HL-60 (cell line): Measurements from ENCODE around the gene NAT14.

ENCODE experiments used
- CTCF ChIP-seq: IDR thresholded peaks from one replicate; pipeline ENCODE4 v1.5.1; 2011; ENCODE audit warnings: low read length, control low read depth, inconsistent platforms; ENCODE audit not compliant: insufficient read depth
- GABPA ChIP-seq: IDR thresholded peaks from 2 replicates; pipeline ENCODE4 v1.6.1; 2012; ENCODE audit warnings: low read depth
- POLR2AphosphoS5 ChIP-seq: IDR thresholded peaks from 2 replicates; pipeline ENCODE4 v1.6.1; 2012; ENCODE audit warnings: low read depth
- SPI1 ChIP-seq: IDR thresholded peaks from 2 replicates; pipeline ENCODE4 v1.6.1; 2012; ENCODE audit warnings: low read depth, mild to moderate bottlenecking, borderline replicate concordance
- TF ChIP-seq, protein P1 (sequence below): IDR thresholded peaks from 2 replicates; pipeline ENCODE4 v1.6.1; 2012; ENCODE audit warnings: low read depth; ENCODE audit not compliant: insufficient replicate concordance

GRCh38 chr19:55460670-55461258 is 24.2 kb upstream of the NAT14 start:
- TF ChIP-seq CTCF: no peak
- TF ChIP-seq POLR2AphosphoS5: no peak
- TF ChIP-seq, protein P1, sequence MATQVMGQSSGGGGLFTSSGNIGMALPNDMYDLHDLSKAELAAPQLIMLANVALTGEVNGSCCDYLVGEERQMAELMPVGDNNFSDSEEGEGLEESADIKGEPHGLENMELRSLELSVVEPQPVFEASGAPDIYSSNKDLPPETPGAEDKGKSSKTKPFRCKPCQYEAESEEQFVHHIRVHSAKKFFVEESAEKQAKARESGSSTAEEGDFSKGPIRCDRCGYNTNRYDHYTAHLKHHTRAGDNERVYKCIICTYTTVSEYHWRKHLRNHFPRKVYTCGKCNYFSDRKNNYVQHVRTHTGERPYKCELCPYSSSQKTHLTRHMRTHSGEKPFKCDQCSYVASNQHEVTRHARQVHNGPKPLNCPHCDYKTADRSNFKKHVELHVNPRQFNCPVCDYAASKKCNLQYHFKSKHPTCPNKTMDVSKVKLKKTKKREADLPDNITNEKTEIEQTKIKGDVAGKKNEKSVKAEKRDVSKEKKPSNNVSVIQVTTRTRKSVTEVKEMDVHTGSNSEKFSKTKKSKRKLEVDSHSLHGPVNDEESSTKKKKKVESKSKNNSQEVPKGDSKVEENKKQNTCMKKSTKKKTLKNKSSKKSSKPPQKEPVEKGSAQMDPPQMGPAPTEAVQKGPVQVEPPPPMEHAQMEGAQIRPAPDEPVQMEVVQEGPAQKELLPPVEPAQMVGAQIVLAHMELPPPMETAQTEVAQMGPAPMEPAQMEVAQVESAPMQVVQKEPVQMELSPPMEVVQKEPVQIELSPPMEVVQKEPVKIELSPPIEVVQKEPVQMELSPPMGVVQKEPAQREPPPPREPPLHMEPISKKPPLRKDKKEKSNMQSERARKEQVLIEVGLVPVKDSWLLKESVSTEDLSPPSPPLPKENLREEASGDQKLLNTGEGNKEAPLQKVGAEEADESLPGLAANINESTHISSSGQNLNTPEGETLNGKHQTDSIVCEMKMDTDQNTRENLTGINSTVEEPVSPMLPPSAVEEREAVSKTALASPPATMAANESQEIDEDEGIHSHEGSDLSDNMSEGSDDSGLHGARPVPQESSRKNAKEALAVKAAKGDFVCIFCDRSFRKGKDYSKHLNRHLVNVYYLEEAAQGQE: no peak
- no peak for TF ChIP-seq SPI1
- no peak for TF ChIP-seq GABPA
